Thoracic aorta (tissue), 2 donors: Measurements from ENCODE around the gene BCL11A. TPM values are rescaled to one million over a fixed set of nuclear protein-coding genes. Genes with fewer than 3 reads are reported as not detected.

Experiments
- ATAC-seq: fragments of 150-250 bp; one replicate; pipeline ENCODE4 v1.8.0; 2017; ENCODE audit warnings: low read depth; ENCODE audit not compliant: insufficient number of reproducible peaks, low FRiP score
- DNase-seq: peaks from one replicate; pipeline ENCODE4 v3.0.0-alpha.2; 2020; ENCODE audit warnings: low spot score
- H3K27ac ChIP-seq, 2 donors: fragments of 200-600 bp; sonication (generic); 1 replicate in 1 of 2; 2 replicates in 1 of 2; pipeline ENCODE4 v1.5.1; 2016; ENCODE audit warnings: mild to moderate bottlenecking in 2 of 2, moderate library complexity in 2 of 2
- H3K27me3 ChIP-seq: fragments of 200-600 bp; sonication (generic); replicated peaks from 2 replicates; pipeline ENCODE4 v1.6.0; 2016; ENCODE audit warnings: mild to moderate bottlenecking; ENCODE audit not compliant: insufficient read depth
- H3K36me3 ChIP-seq: fragments of 200-600 bp; sonication (generic); one replicate; pipeline ENCODE4 v1.5.1; 2016
- H3K4me1 ChIP-seq, 2 donors: fragments of 200-600 bp; sonication (generic); 1 replicate in 1 of 2; 2 replicates in 1 of 2; pipeline versions ENCODE4 v1.5.1 to v1.6.0; 2016; ENCODE audit warnings: low read depth in 2 of 2, mild to moderate bottlenecking in 1 of 2; ENCODE audit not compliant: control insufficient read depth in 1 of 2
- H3K4me3 ChIP-seq: fragments of 200-600 bp; sonication (generic); 2 replicates; pipeline ENCODE4 v1.5.1; 2016; ENCODE audit warnings: mild to moderate bottlenecking
- H3K9me3 ChIP-seq: fragments of 200-600 bp; sonication (generic); 2 replicates; pipeline ENCODE4 v1.5.1; 2016
- CTCF ChIP-seq: fragments of 200-600 bp; sonication (generic); IDR thresholded peaks from one replicate; pipeline ENCODE4 v1.5.1; 2019; ENCODE audit warnings: antibody characterized with exemption
- total RNA-seq, 2 donors: library from RNA; depleted of rRNA; stranded (reverse); fragments of >200 nt; gene quantifications; one replicate each; pipeline versions ENCODE4 v1.1.0 to v1.2.3, GENCODE V29; 2016

Gene BCL11A
- total RNA-seq, 2 donors from 2014 or later: 0.41 to 0.99 TPM

GRCh38 chr2:60596411-60596810, 43.0 kb upstream of the BCL11A start:
- ATAC-seq (no peak), DNase-seq (no peak)
- Histone ChIP-seq H3K27me3 (no peaks in the 10 kb centered on the region), H3K27ac (no peak overlapping the region), H3K36me3 (no peaks in the 10 kb centered on the region), H3K4me3 (no peak overlapping the region), H3K4me1 (no peaks in the 10 kb centered on the region), H3K9me3 (peaks cover 7% of the 10 kb centered on the region)
- TF ChIP-seq CTCF: no peak

- Histone ChIP-seq H3K4me1 (no peaks in the 10 kb centered on the region), H3K36me3 (no peaks in the 10 kb centered on the region), H3K27me3 (no peaks in the 10 kb centered on the region), H3K9me3 (peaks cover 7% of the 10 kb centered on the region), H3K4me3 (no peak overlapping the region), H3K27ac (no peak overlapping the region)
- no peak for TF ChIP-seq CTCF
- ATAC-seq (no peak), DNase-seq (no peak)
Measured at GRCh38 chr2:60595953-60596352, 42.5 kb upstream of the BCL11A start.

GRCh38 chr2:60589104-60589503, 35.6 kb upstream of the BCL11A start:
- Histone ChIP-seq H3K27me3 (no peaks in the 10 kb centered on the region), H3K4me1 (no peaks in the 10 kb centered on the region), H3K36me3 (no peaks in the 10 kb centered on the region), H3K27ac (no peak overlapping the region), H3K4me3 (no peak overlapping the region), H3K9me3 (peaks cover 7% of the 10 kb centered on the region)
- ATAC-seq (no peak), DNase-seq (no peak)
- no peak for TF ChIP-seq CTCF

GRCh38 chr2:60586081-60586480, 32.6 kb upstream of the BCL11A start:
- Histone ChIP-seq H3K36me3 (no peaks in the 10 kb centered on the region), H3K27ac (no peak overlapping the region), H3K9me3 (no peaks in the 10 kb centered on the region), H3K4me1 (peaks cover 0 to 8% of the 10 kb centered on the region in 2 donors), H3K4me3 (no peak overlapping the region), H3K27me3 (no peaks in the 10 kb centered on the region)
- ATAC-seq: no peak
- no peak for TF ChIP-seq CTCF
- DNase-seq: no peak

GRCh38 chr2:60585276-60585675, 31.8 kb upstream of the BCL11A start:
- no peaks in the 10 kb centered on the region for H3K27me3 ChIP-seq
- ATAC-seq (no peak), DNase-seq (no peak)
- H3K9me3 ChIP-seq: no peaks in the 10 kb centered on the region
- TF ChIP-seq CTCF: no peak
- H3K4me3 ChIP-seq: no peak overlapping the region
- no peak overlapping the region for H3K27ac ChIP-seq
- H3K4me1 ChIP-seq: peaks cover 0 to 8% of the 10 kb centered on the region in 2 donors
- no peaks in the 10 kb centered on the region for H3K36me3 ChIP-seq
